ENCODE results near the gene PGAM2. TPM values are rescaled to one million over a fixed set of nuclear protein-coding genes. Genes with fewer than 3 reads are reported as not detected.

The PGAM2 gene
- total and polyA plus RNA-seq, 2 of the 13 experiments (the other 11 are each of a cell fraction or from before 2014, with no cell fraction given): 0.22 TPM; not detected in 1

- TF ChIP-seq PRDM4 (CRISPR knock-in tag; IDR thresholded peaks at IDR 0.05; ENCODE audit: borderline replicate concordance): no peak
- TF ChIP-seq FOXC1 (CRISPR knock-in tag; IDR thresholded peaks at IDR 0.05; ENCODE audit: borderline replicate concordance): no peak
- TF ChIP-seq ZNF563 (CRISPR knock-in tag; IDR thresholded peaks at IDR 0.05): peak; percentile 14; the same call in 1 of the 2 replicates
- peak; percentile 70; the same call in 1 of the 2 replicates for TF ChIP-seq UBTF (CRISPR knock-in tag; IDR thresholded peaks at IDR 0.05)
Observed at GRCh38 chr7:44082541-44083207, 17.3 kb upstream of the PGAM2 start (continued).

GRCh38 chr7:44081266-44081748 is 15.9 kb upstream of the PGAM2 start:
- ATAC-seq: no peak
- in situ Hi-C loops (cut with HindIII; ENCODE audit: extremely low pct_ligation_motif_present, low pct_unique_long_range_greater_than_20kb): no loop called here
- 78% methylated on average over 9 of the region's 9 CpGs for WGBS (ENCODE audit: low lambda C conversion rate)

More at GRCh38 chr7:44081266-44081748, 15.9 kb upstream of the PGAM2 start:
- Histone ChIP-seq H4K20me1 (ENCODE audit: insufficient read depth, low read length) (no peaks in the 10 kb centered on the region), H3K9ac (ENCODE audit: insufficient read depth, low read depth, low read length) (peak overlapping the region; percentile 17), H2AFZ (ENCODE audit: low read length) (no peak overlapping the region), H3K79me2 (ENCODE audit: insufficient read depth, low read length) (no peaks in the 10 kb centered on the region), H3K9me3 (ENCODE audit: low read length) (no peaks in the 10 kb centered on the region), H3K27me3 (ENCODE audit: control insufficient read depth in 1 of 2, insufficient read depth in 2 of 2, low read length in 2 of 2) (peaks cover 0 to 14% of the 10 kb centered on the region in 2 experiments; a peak in 2 of 5 replicates), H3K36me3 (replicated peaks in 1 of 2; ENCODE audit: control insufficient read depth in 1 of 2, insufficient read depth in 2 of 2, low read length in 2 of 2) (peaks cover 6 to 13% of the 10 kb centered on the region in 2 experiments; a peak in 4 of 5 replicates), H3K4me1 (ENCODE audit: insufficient read depth, low read length) (peaks cover 19% of the 10 kb centered on the region), H3K4me2 (ENCODE audit: low read depth, low read length) (peak overlapping the region; percentile 81), H3K27ac (ENCODE audit: extremely low read length, insufficient read depth, low read length) (peak overlapping the region; percentile 30), H3K4me3 (replicated peaks in 1 of 3; ENCODE audit: insufficient read depth in 1 of 3, low read depth in 2 of 3, low read length in 3 of 3) (peak overlapping the region; percentile 71 to 82 (median 76); a peak in 4 of 6 replicates)
- POLR2A ChIA-PET: interaction anchor here (0.6 to 1.2 kb wide), 5 partner anchors 9 to 1799 kb away, joined by 3 to 4 read pairs (median 3); partner anchors contain the start of gene DBNL
- FAIRE-seq (no peak), DNase-seq (ENCODE audit: low spot score) (no peak)
- intact Hi-C loops (cut with micrococcal nuclease; ENCODE audit: unreplicated experiment): no loop called here
- TF ChIP-seq ZNF558 (CRISPR knock-in tag; IDR thresholded peaks at IDR 0.05; ENCODE audit: borderline replicate concordance): no peak
- no peak for TF ChIP-seq HCFC1 (IDR thresholded peaks at IDR 0.05; ENCODE audit: low read depth, low read length)
- 0 out of 2 replicates have a peak, but pooled peaks have one; percentile 3 for TF ChIP-seq ZFP90 (CRISPR knock-in tag; IDR thresholded peaks at IDR 0.05; ENCODE audit: borderline replicate concordance)
- TF ChIP-seq NONO (IDR thresholded peaks at IDR 0.05): no peak
- no peak for TF ChIP-seq NONO (CRISPR knock-in tag; conservative IDR thresholded peaks at IDR 0.05)
- TF ChIP-seq SETDB1 (CRISPR knock-in tag; IDR thresholded peaks at IDR 0.05; ENCODE audit: borderline replicate concordance): no peak
- no peak for TF ChIP-seq ZNF589 (CRISPR knock-in tag; conservative IDR thresholded peaks at IDR 0.05)
- CTCF ChIA-PET (ENCODE audit: low intra/inter-chr PET ratio, low total read pairs): no interaction called here
- TSS peak; percentile 64 for BruUV-seq (replicated peaks)

Data from HepG2 (cell line).